CD4-positive, alpha-beta memory T cell (primary cell): ENCODE measurements around the gene ERICH4. TPM values are rescaled to one million over a fixed set of nuclear protein-coding genes. Genes with fewer than 3 reads are reported as not detected.
A peak's percentile ranks its signal among the peaks of the same experiment; 100 is the strongest.

ENCODE experiments used
- CTCF ChIA-PET: fragments of 350-600 bp; sonication (Branson Sonifier 250); formaldehyde crosslinking; loops from one replicate; lab custom pipeline; 2021; ENCODE audit warnings: inconsistent platforms; ENCODE audit not compliant: partially characterized antibody; lab: Charles Lee
- POLR2A ChIA-PET: fragments of 350-600 bp; sonication (Branson Sonifier 250); formaldehyde crosslinking; loops from one replicate; lab custom pipeline; 2021; ENCODE audit not compliant: partially characterized antibody; lab: Charles Lee
- DNase-seq, 5 donors: peaks; one replicate each; pipeline versions ENCODE4 v3.0.0 to v3.0.0-alpha.2; 2020 to 2022; ENCODE audit warnings: mixed read lengths in 1 of 5
- H3K27ac ChIP-seq: one replicate; pipeline ENCODE4 v1.7.0; 2013; ENCODE audit warnings: low read depth, low read length
- H3K27me3 ChIP-seq: 2 replicates; pipeline ENCODE4 v1.7.0; 2013; ENCODE audit warnings: mild to moderate bottlenecking, low read length, moderate library complexity; ENCODE audit not compliant: insufficient read depth
- H3K36me3 ChIP-seq: 2 replicates; pipeline ENCODE4 v1.7.0; 2013; ENCODE audit warnings: mild to moderate bottlenecking, low read length, moderate library complexity; ENCODE audit not compliant: insufficient read depth
- H3K4me1 ChIP-seq: 2 replicates; pipeline ENCODE4 v1.7.0; 2013; ENCODE audit warnings: mild to moderate bottlenecking, low read length, moderate library complexity; ENCODE audit not compliant: insufficient read depth
- H3K4me3 ChIP-seq, 2 donors: one replicate each; pipeline ENCODE4 v1.7.0; 2013; ENCODE audit warnings: low read length in 2 of 2, mild to moderate bottlenecking in 1 of 2
- H3K9me3 ChIP-seq, 2 donors: one replicate each; pipeline ENCODE4 v1.7.0; 2013; ENCODE audit warnings: low read length in 2 of 2, control low read depth in 1 of 2; ENCODE audit not compliant: control insufficient read depth in 1 of 2
- H3K27ac Mint-ChIP-seq, 7 donors: one replicate each; pipeline ENCODE4 v1.8.0; 2020 to 2021; ENCODE audit warnings: mixed read lengths in 7 of 7, mild to moderate bottlenecking in 6 of 7, inconsistent platforms in 3 of 7, moderate library complexity in 3 of 7
- H3K27me3 Mint-ChIP-seq, 2 donors: one replicate each; pipeline ENCODE4 v1.8.0; 2020 to 2021; ENCODE audit warnings: mixed read lengths in 2 of 2
- H3K36me3 Mint-ChIP-seq, 2 donors: one replicate each; pipeline ENCODE4 v1.8.0; 2020 to 2021; ENCODE audit warnings: mixed read lengths in 2 of 2, inconsistent platforms in 1 of 2, mild to moderate bottlenecking in 1 of 2
- H3K4me1 Mint-ChIP-seq, 4 donors: one replicate each; pipeline ENCODE4 v1.8.0; 2020 to 2021; ENCODE audit warnings: mixed read lengths in 4 of 4, mild to moderate bottlenecking in 1 of 4
- H3K4me3 Mint-ChIP-seq, 8 donors: one replicate each; pipeline ENCODE4 v1.8.0; 2020 to 2021; ENCODE audit warnings: mixed read lengths in 8 of 8, mild to moderate bottlenecking in 7 of 8, moderate library complexity in 6 of 8, inconsistent platforms in 3 of 8
- H3K9me3 Mint-ChIP-seq, 8 donors: one replicate each; pipeline ENCODE4 v1.8.0; 2020 to 2021; ENCODE audit warnings: mixed read lengths in 8 of 8, mild to moderate bottlenecking in 5 of 8, inconsistent platforms in 3 of 8, moderate library complexity in 1 of 8
- intact Hi-C: fragments of 100-400 bp; cut with micrococcal nuclease; formaldehyde crosslinking; loops from one replicate; pipeline ENCODE4 v1.15.1; 2023
- polyA plus RNA-seq, 2 donors: library from polyadenylated mRNA; unstranded; fragments of 300-500 nt; fragmentation: Illumina TruSeq; gene quantifications; one replicate each; pipeline ENCODE4 v1.2.3, GENCODE V29; 2021
- total RNA-seq, 2 experiments: library from RNA; stranded (reverse); gene quantifications; one replicate each; pipeline ENCODE4 v1.2.3, GENCODE V29; 2021

ERICH4 gene
- total and polyA plus RNA-seq, 4 experiments from 2014 or later, result not detected

- CTCF ChIA-PET, result no interaction called here
- H3K9me3 Mint-ChIP-seq, result peaks cover 0 to 1% (median 0%) of the 10 kb centered on the region in 8 donors
- H3K27ac Mint-ChIP-seq, result no peak overlapping the region
Observed at GRCh38 chr19:41443813-41444455, 978 bp downstream of the ERICH4 start.

GRCh38 chr19:41445575-41445974 lies 2.6 kb downstream of the ERICH4 start:
- no peak overlapping the region for H3K4me3 Mint-ChIP-seq
- ChIA-PET POLR2A (no interaction called here), CTCF (interaction anchor here (0.6 to 7.6 kb wide), 4 partner anchors 45 to 151 kb away, joined by 3 to 158 read pairs (median 50); no protein-coding TSS in a partner anchor)
- Histone ChIP-seq H3K9me3 (no peaks in the 10 kb centered on the region), H3K4me3 (no peak overlapping the region), H3K36me3 (no peaks in the 10 kb centered on the region), H3K27me3 (no peaks in the 10 kb centered on the region), H3K27ac (no peak overlapping the region), H3K4me1 (peaks cover 8% of the 10 kb centered on the region)
- no peak overlapping the region for H3K27ac Mint-ChIP-seq
- peaks cover 0 to 21% (median 4%) of the 10 kb centered on the region in 4 donors for H3K4me1 Mint-ChIP-seq
- peaks cover 8 to 21% of the 10 kb centered on the region in 2 donors for H3K27me3 Mint-ChIP-seq
- H3K9me3 Mint-ChIP-seq, result peaks cover 0 to 1% (median 0%) of the 10 kb centered on the region in 8 donors
- intact Hi-C loops, result no loop called here
- H3K36me3 Mint-ChIP-seq, result no peaks in the 10 kb centered on the region
- DNase-seq, result no peak

More at GRCh38 chr19:41443813-41444455, 978 bp downstream of the ERICH4 start:
- intact Hi-C loops, result no loop called here
- Mint-ChIP-seq H3K4me1 (peaks cover 0 to 11% (median 3%) of the 10 kb centered on the region in 4 donors), H3K36me3 (no peaks in the 10 kb centered on the region), H3K4me3 (no peak overlapping the region), H3K27me3 (peaks cover 8 to 13% of the 10 kb centered on the region in 2 donors)
- no peak for DNase-seq
- no peak overlapping the region for H3K4me3 ChIP-seq
- no peaks in the 10 kb centered on the region for H3K9me3 ChIP-seq
- POLR2A ChIA-PET, result interaction anchor here (0.5 kb wide), 1 partner anchor 264 kb away, joined by 3 read pairs; no protein-coding TSS in a partner anchor
- peaks cover 13% of the 10 kb centered on the region for H3K4me1 ChIP-seq
- H3K36me3 ChIP-seq, result no peaks in the 10 kb centered on the region
- H3K27me3 ChIP-seq, result no peaks in the 10 kb centered on the region
- H3K27ac ChIP-seq, result no peak overlapping the region

- Mint-ChIP-seq H3K4me1 (peaks cover 0 to 21% (median 4%) of the 10 kb centered on the region in 4 donors), H3K27ac (no peak overlapping the region), H3K4me3 (peak overlapping the region in 3 of 8 donors; percentile 13 to 52 (median 39)), H3K36me3 (no peaks in the 10 kb centered on the region), H3K27me3 (peaks cover 8 to 21% of the 10 kb centered on the region in 2 donors), H3K9me3 (peaks cover 0 to 1% (median 0%) of the 10 kb centered on the region in 8 donors)
- no peak overlapping the region for H3K27ac ChIP-seq
- H3K4me3 ChIP-seq, result no peak overlapping the region
- CTCF ChIA-PET, result interaction anchor here (0.7 to 7.6 kb wide), 13 partner anchors 9 to 935 kb away, joined by 3 to 158 read pairs (median 8); partner anchors contain the start of gene DMAC2
- intact Hi-C loops, result loop anchor here (2.0 kb wide), 1 partner anchor 115 kb away; no protein-coding TSS in a partner anchor
- H3K36me3 ChIP-seq, result no peaks in the 10 kb centered on the region
- POLR2A ChIA-PET, result interaction anchor here (0.7 to 1.7 kb wide), 4 partner anchors 8 to 407 kb away, joined by 3 to 4 read pairs (median 3); partner anchors contain the start of gene DMAC2
- no peak for DNase-seq
- no peaks in the 10 kb centered on the region for H3K27me3 ChIP-seq
- H3K9me3 ChIP-seq, result no peaks in the 10 kb centered on the region
- peaks cover 8% of the 10 kb centered on the region for H3K4me1 ChIP-seq
Observed at GRCh38 chr19:41447732-41448332, 4.9 kb downstream of the ERICH4 start.

- peak; percentile 60 to 72 (median 63) for DNase-seq
- Mint-ChIP-seq H3K9me3 (peaks cover 0 to 1% (median 0%) of the 10 kb centered on the region in 8 donors), H3K4me3 (peak overlapping the region; percentile 48 to 84 (median 78)), H3K27ac (peak overlapping the region in 1 of 7 donors; percentile 36), H3K36me3 (no peaks in the 10 kb centered on the region), H3K27me3 (peaks cover 4 to 15% of the 10 kb centered on the region in 2 donors), H3K4me1 (peaks cover 0 to 21% (median 4%) of the 10 kb centered on the region in 4 donors)
- Histone ChIP-seq H3K27me3 (no peaks in the 10 kb centered on the region), H3K4me3 (peak overlapping the region in 1 of 2 donors; percentile 21), H3K27ac (no peak overlapping the region), H3K36me3 (no peaks in the 10 kb centered on the region), H3K9me3 (no peaks in the 10 kb centered on the region), H3K4me1 (peaks cover 8% of the 10 kb centered on the region)
- ChIA-PET CTCF (interaction anchor here (0.7 to 7.6 kb wide), 32 partner anchors 9 to 245 kb away, joined by 3 to 158 read pairs (median 6); partner anchors contain the start of genes B9D2, CEACAM21 and DMAC2), POLR2A (interaction anchor here (0.6 to 2.2 kb wide), 7 partner anchors 53 to 147 kb away, joined by 3 to 7 read pairs (median 4); no protein-coding TSS in a partner anchor)
- intact Hi-C loops, result loop anchor here (1.0 to 2.0 kb wide), 5 partner anchors 88 to 146 kb away; no protein-coding TSS in a partner anchor
Observed at GRCh38 chr19:41449079-41449864, 6.3 kb downstream of the ERICH4 start.

GRCh38 chr19:41449865-41450178 lies 6.9 kb downstream of the ERICH4 start:
- Mint-ChIP-seq H3K27ac (no peak overlapping the region), H3K9me3 (peaks cover 0 to 1% (median 0%) of the 10 kb centered on the region in 8 donors), H3K4me3 (peak overlapping the region in 1 of 8 donors; percentile 9), H3K27me3 (peaks cover 2 to 14% of the 10 kb centered on the region in 2 donors), H3K4me1 (peaks cover 0 to 21% (median 4%) of the 10 kb centered on the region in 4 donors), H3K36me3 (no peaks in the 10 kb centered on the region)
- DNase-seq, result no peak
- H3K27ac ChIP-seq, result no peak overlapping the region
- intact Hi-C loops, result loop anchor here (1.0 to 2.0 kb wide), 5 partner anchors 87 to 145 kb away; no protein-coding TSS in a partner anchor
- no peak overlapping the region for H3K4me3 ChIP-seq
- peaks cover 8% of the 10 kb centered on the region for H3K4me1 ChIP-seq
- no peaks in the 10 kb centered on the region for H3K27me3 ChIP-seq
- H3K9me3 ChIP-seq, result no peaks in the 10 kb centered on the region
- ChIA-PET POLR2A (interaction anchor here (0.6 to 2.2 kb wide), 4 partner anchors 54 to 146 kb away, joined by 4 to 7 read pairs (median 6); no protein-coding TSS in a partner anchor), CTCF (interaction anchor here (1.0 to 7.6 kb wide), 17 partner anchors 8 to 152 kb away, joined by 4 to 158 read pairs (median 7); partner anchors contain the start of genes B9D2, CEACAM21 and DMAC2)
- H3K36me3 ChIP-seq, result no peaks in the 10 kb centered on the region

GRCh38 chr19:41452584-41453275 lies 9.8 kb downstream of the ERICH4 start:
- no peak overlapping the region for H3K4me3 ChIP-seq
- H3K4me3 Mint-ChIP-seq, result peak overlapping the region in 1 of 8 donors; percentile 9
- H3K9me3 Mint-ChIP-seq, result no peaks in the 10 kb centered on the region
- peaks cover 9 to 27% (median 13%) of the 10 kb centered on the region in 4 donors for H3K4me1 Mint-ChIP-seq
- no peaks in the 10 kb centered on the region for H3K36me3 ChIP-seq
- H3K27me3 Mint-ChIP-seq, result peaks cover 1 to 8% of the 10 kb centered on the region in 2 donors
- H3K27me3 ChIP-seq, result no peaks in the 10 kb centered on the region
- ChIA-PET POLR2A (no interaction called here), CTCF (interaction anchor here (1.2 to 7.6 kb wide), 4 partner anchors 107 to 144 kb away, joined by 5 to 96 read pairs (median 26); no protein-coding TSS in a partner anchor)
- no peaks in the 10 kb centered on the region for H3K9me3 ChIP-seq
- intact Hi-C loops, result no loop called here
- H3K4me1 ChIP-seq, result peaks cover 22% of the 10 kb centered on the region
- no peak for DNase-seq
- no peak overlapping the region for H3K27ac ChIP-seq
- no peak overlapping the region for H3K27ac Mint-ChIP-seq
- H3K36me3 Mint-ChIP-seq, result no peaks in the 10 kb centered on the region
